HG03039 (cell line): Measurements from ENCODE around the gene RHOF.
"Not testable (repeated sequence)": the region's sequence is repeated elsewhere in the genome, so short reads cannot be mapped to it uniquely, and the experiment has no call there.

ENCODE experiments used
- ATAC-seq: cut with Tn5 transposase; IDR thresholded peaks from one replicate; pipeline ENCODE4 v1.9.1; 2021; ENCODE audit warnings: mild to moderate bottlenecking, moderate library complexity; ENCODE audit not compliant: unreplicated experiment

Gene RHOF

GRCh38 chr12:121793838-121794533 lies 498 bp upstream of the RHOF start:
- ATAC-seq: peak; percentile 43

GRCh38 chr12:121792607-121793439 lies 665 bp downstream of the RHOF start:
- ATAC-seq: no peak

- no peak for ATAC-seq
Measured at GRCh38 chr12:121791671-121792551, 1.6 kb downstream of the RHOF start.

- not testable (repeated sequence) for ATAC-seq
Measured at GRCh38 chr12:121790785-121791184, 2.7 kb downstream of the RHOF start.

- ATAC-seq: peak; percentile 21
Measured at GRCh38 chr12:121789800-121790728, 3.4 kb downstream of the RHOF start.

GRCh38 chr12:121789233-121789781 lies 4.2 kb downstream of the RHOF start:
- ATAC-seq: no peak

- ATAC-seq: no peak
Measured at GRCh38 chr12:121788176-121788818, 5.2 kb downstream of the RHOF start.

- no peak for ATAC-seq
Measured at GRCh38 chr12:121787063-121788025, 6.1 kb downstream of the RHOF start.

GRCh38 chr12:121786440-121786825 lies 7.1 kb downstream of the RHOF start:
- no peak for ATAC-seq

GRCh38 chr12:121784460-121784859 lies 9.0 kb downstream of the RHOF start:
- no peak for ATAC-seq

GRCh38 chr12:121783766-121784165 lies 9.7 kb downstream of the RHOF start:
- ATAC-seq: no peak

GRCh38 chr12:121781998-121782979 lies 11.2 kb downstream of the RHOF start:
- ATAC-seq: peak; percentile 38

GRCh38 chr12:121781484-121781997 lies 11.9 kb downstream of the RHOF start:
- peak; percentile 27 for ATAC-seq

DNA sequence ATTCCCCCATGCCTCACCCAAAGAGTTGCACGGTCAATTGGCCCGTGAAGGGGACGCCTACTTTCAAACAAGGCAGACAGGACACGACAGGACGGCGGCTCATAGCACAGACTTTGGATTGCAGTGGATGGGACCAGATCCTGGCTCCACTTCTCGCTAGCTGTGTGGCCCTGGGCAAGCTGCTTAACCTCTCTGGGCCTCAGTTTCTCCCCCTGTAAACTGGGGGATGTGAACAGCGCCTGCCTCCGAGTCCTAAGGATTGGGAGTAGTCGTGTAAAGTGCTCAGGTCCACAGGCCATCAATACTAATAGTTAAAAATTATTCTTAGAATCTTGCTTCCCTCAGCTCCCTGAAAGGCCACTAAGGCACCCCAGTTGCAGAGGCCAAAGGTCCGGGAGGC lies 13.1 kb downstream of the RHOF start:
- no peak for ATAC-seq

GRCh38 chr12:121779422-121779895 lies 14.0 kb downstream of the RHOF start:
- ATAC-seq: no peak

DNA sequence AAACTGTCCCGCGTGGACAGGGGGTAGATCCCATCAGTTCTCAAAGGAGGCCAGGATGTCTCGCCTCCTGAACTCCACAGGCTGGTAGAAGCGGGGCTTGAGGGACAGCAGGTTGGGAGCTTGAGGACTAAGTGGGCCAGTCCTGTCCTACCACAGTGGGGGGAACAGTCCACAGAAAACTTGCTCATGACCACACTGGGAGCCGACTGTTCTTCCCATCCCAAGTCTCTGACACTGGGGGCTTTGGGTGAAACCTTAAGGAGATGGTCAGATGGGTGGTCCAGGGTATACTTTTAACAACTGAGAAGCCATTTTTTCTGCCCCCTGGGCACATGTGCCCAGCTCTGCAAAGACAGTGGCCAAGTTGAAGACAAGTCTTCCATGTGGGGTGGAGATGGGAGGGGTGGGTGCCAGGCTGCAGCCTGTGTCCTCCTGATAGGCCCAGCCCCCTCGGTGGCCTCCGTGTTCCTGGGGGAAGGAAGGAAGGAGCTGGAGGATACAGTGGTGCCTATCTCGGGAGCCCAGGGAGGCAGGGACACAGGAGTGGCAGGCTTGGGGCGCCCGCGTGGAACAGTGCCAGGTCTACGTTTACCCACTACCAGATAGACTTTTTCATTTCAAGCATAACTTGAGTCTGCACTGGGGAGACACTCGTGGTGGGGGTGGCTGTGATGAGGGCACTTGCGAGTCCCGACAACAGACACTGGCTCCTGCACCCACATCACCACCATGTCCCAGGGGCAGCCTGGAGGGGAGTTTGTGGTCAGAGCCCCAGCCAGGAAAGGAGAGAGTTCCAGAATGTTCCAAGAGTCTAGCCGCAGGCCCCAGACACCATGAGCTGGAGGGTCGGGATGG lies 14.7 kb downstream of the RHOF start:
- ATAC-seq: no peak
